Omental fat pad (tissue), 4 donors: ENCODE results near the gene ANKRD40. TPM values are rescaled to one million over a fixed set of nuclear protein-coding genes. Genes with fewer than 3 reads are reported as not detected.
"Not testable (repeated sequence)": the region's sequence is repeated elsewhere in the genome, so short reads cannot be mapped to it uniquely, and the experiment has no call there.

Experiments
- ATAC-seq: fragments of 150-250 bp; one replicate; pipeline ENCODE4 v1.9.1; 2016; ENCODE audit warnings: mild to moderate bottlenecking, moderate library complexity; ENCODE audit not compliant: low FRiP score
- DNase-seq: peaks from one replicate; pipeline ENCODE4 v3.0.0-alpha.2; 2019; ENCODE audit warnings: low spot score
- CTCF ChIP-seq, 3 donors: fragments of 450-650 bp; IDR thresholded peaks; one replicate each; pipeline ENCODE4 v1.5.1; 2016 to 2017; ENCODE audit warnings: antibody characterized with exemption in 3 of 3, mild to moderate bottlenecking in 3 of 3, moderate library complexity in 2 of 3
- total RNA-seq, 4 donors: library from RNA; depleted of rRNA; stranded (reverse); fragments of >200 nt; gene quantifications; one replicate each; pipeline ENCODE4 v1.1.0, GENCODE V29; 2016

ANKRD40 gene
- total RNA-seq, 4 donors from 2014 or later, result 55.7 to 82.4 (median 61.8) TPM

- DNase-seq, result no peak
- no peak for ATAC-seq
- TF ChIP-seq CTCF (IDR thresholded peaks at IDR 0.05), result no peak
Observed at GRCh38 chr17:50735287-50735686, 27.6 kb upstream of the ANKRD40 start.

- no peak for TF ChIP-seq CTCF (IDR thresholded peaks at IDR 0.05)
- ATAC-seq, result no peak
- DNase-seq, result no peak
Observed at GRCh38 chr17:50731575-50732460, 24.1 kb upstream of the ANKRD40 start.

- ATAC-seq (no peak), DNase-seq (no peak)
- no peak for TF ChIP-seq CTCF (IDR thresholded peaks at IDR 0.05)
Observed at GRCh38 chr17:50728881-50729765, 21.4 kb upstream of the ANKRD40 start.

GRCh38 chr17:50728112-50728429 lies 20.4 kb upstream of the ANKRD40 start:
- ATAC-seq, result no peak
- no peak for DNase-seq
- TF ChIP-seq CTCF (IDR thresholded peaks at IDR 0.05), result no peak

- ATAC-seq, result no peak
- no peak for TF ChIP-seq CTCF (IDR thresholded peaks at IDR 0.05)
- no peak for DNase-seq
Observed at GRCh38 chr17:50725769-50726655, 18.3 kb upstream of the ANKRD40 start.

- ATAC-seq, DNase-seq: not testable (repeated sequence)
Observed at GRCh38 chr17:50724622-50725021, 16.9 kb upstream of the ANKRD40 start.

GRCh38 chr17:50722746-50723145 lies 15.0 kb upstream of the ANKRD40 start:
- ATAC-seq (no peak), DNase-seq (no peak)
- TF ChIP-seq CTCF (IDR thresholded peaks at IDR 0.05), result no peak
